ENCODE data around the gene ZNF580. TPM values are rescaled to one million over a fixed set of nuclear protein-coding genes. Genes with fewer than 3 reads are reported as not detected.

The ZNF580 gene
- total and polyA plus RNA-seq, 5 donors from 2014 or later = 14.3 to 30.8 (median 17.2) TPM

DNA sequence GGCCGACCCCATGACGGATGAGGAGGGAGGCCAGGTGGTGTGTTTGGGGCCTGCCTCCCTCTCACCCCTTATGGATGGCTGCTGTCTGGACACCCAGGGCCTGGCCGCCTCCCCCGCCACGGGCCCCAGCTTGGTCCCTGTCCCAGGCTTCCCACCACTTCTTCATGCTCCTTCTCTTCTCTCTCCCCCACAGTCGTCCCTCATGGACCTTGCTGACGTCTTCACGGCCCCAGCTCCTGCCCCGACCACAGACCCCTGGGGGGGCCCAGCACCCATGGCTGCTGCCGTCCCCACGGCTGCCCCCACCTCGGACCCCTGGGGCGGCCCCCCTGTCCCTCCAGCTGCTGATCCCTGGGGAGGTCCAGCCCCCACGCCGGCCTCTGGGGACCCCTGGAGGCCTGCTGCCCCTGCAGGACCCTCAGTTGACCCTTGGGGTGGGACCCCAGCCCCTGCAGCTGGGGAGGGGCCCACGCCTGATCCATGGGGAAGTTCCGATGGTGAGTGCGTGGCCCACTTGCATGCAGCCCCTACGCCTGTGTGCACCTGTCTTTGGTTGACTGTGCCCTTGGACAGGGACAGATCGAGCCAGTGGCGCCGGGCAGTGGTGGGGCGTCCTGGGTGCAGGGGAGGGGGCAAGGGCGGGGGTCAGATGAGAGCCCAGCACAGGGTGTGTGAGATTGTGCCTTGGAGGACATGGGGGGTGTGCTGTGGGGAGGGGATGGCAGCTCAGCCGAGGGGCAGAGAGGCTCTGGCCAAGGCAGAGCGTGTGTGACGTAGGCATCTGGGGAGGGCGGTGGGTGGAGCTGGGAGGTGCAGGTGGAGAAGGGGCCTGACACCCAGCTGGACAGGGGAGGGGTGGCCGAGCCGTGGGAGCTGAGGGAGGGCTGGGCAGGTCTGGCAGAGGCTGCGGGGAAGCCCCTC lies 51.0 kb downstream of the ZNF580 start:
- H3K4me1 ChIP-seq (ENCODE audit: control insufficient read depth, insufficient read depth, low read length, poor library complexity, severe bottlenecking) = no peaks in the 10 kb centered on the region

GRCh38 chr19:55692681-55693081 lies 51.9 kb downstream of the ZNF580 start:
- no peak for DNase-seq
- Mint-ChIP-seq H3K36me3 (peaks cover 9% of the 10 kb centered on the region), H3K27me3 (no peaks in the 10 kb centered on the region), H3K9me3 (no peaks in the 10 kb centered on the region), H3K27ac (no peak overlapping the region), H3K4me3 (no peak overlapping the region), H3K4me1 (peaks cover 0 to 7% (median 1%) of the 10 kb centered on the region in 4 donors)
- no peak overlapping the region for H3K27ac ChIP-seq (ENCODE audit: insufficient read depth, low read length, poor library complexity, severe bottlenecking)
- no peaks in the 10 kb centered on the region for H3K9me3 ChIP-seq (ENCODE audit: control insufficient read depth in 2 of 2, low read length in 2 of 2)
- no peaks in the 10 kb centered on the region for H3K27me3 ChIP-seq (ENCODE audit: control insufficient read depth, insufficient read depth, low read length)
- ATAC-seq (ENCODE audit: low read depth in 2 of 2) = no peak
- no peaks in the 10 kb centered on the region for H3K4me1 ChIP-seq (ENCODE audit: control insufficient read depth, insufficient read depth, low read length, poor library complexity, severe bottlenecking)
- peaks cover 51% of the 10 kb centered on the region for H3K36me3 ChIP-seq (ENCODE audit: control insufficient read depth, insufficient read depth, low read length)
- no peak overlapping the region for H3K4me3 ChIP-seq (ENCODE audit: low read depth, low read length)

More for the DNA sequence above, 51.0 kb downstream of the ZNF580 start:
- H3K36me3 Mint-ChIP-seq = peaks cover 5% of the 10 kb centered on the region
- no peak for ATAC-seq (ENCODE audit: low read depth in 2 of 2)
- no peak overlapping the region for H3K27ac ChIP-seq (ENCODE audit: insufficient read depth, low read length, poor library complexity, severe bottlenecking)
- H3K4me1 Mint-ChIP-seq = peaks cover 0 to 7% (median 0%) of the 10 kb centered on the region in 4 donors
- no peak overlapping the region for H3K27ac Mint-ChIP-seq
- H3K9me3 Mint-ChIP-seq = no peaks in the 10 kb centered on the region
- DNase-seq = no peak
- peaks cover 54% of the 10 kb centered on the region for H3K36me3 ChIP-seq (ENCODE audit: control insufficient read depth, insufficient read depth, low read length)
- no peaks in the 10 kb centered on the region for H3K27me3 Mint-ChIP-seq
- no peaks in the 10 kb centered on the region for H3K9me3 ChIP-seq (ENCODE audit: control insufficient read depth in 2 of 2, low read length in 2 of 2)
- no peak overlapping the region for H3K4me3 ChIP-seq (ENCODE audit: low read depth, low read length)
- H3K27me3 ChIP-seq (ENCODE audit: control insufficient read depth, insufficient read depth, low read length) = no peaks in the 10 kb centered on the region
- H3K4me3 Mint-ChIP-seq = no peak overlapping the region

Other genes with a start within 250 kb of the ZNF580 start
- gene UBE2S, start 233.2 kb upstream of the ZNF580 start, total RNA-seq = 92.9 TPM
- 10 to 100 TPM; 24.9 to 38.8 (median 33.2) TPM for gene UBE2S, start 233.2 kb upstream of the ZNF580 start, polyA plus RNA-seq
- not detected for gene SHISA7, start 197.7 kb upstream of the ZNF580 start, total RNA-seq
- not detected for gene SHISA7, start 197.7 kb upstream of the ZNF580 start, polyA plus RNA-seq
- gene ISOC2, start 179.4 kb upstream of the ZNF580 start, total RNA-seq = 6.3 TPM
- gene ISOC2, start 179.4 kb upstream of the ZNF580 start, polyA plus RNA-seq = 10 to 100 TPM; 24.7 to 34.1 (median 28.1) TPM
- gene C19orf85, start 176.3 kb upstream of the ZNF580 start, total RNA-seq = not detected
- not detected for gene C19orf85, start 176.3 kb upstream of the ZNF580 start, polyA plus RNA-seq
- 23.9 TPM for gene ZNF628, start 164.4 kb upstream of the ZNF580 start, total RNA-seq
- under 1 TPM; 0.05 to 0.22 (median 0.09) TPM for gene ZNF628, start 164.4 kb upstream of the ZNF580 start, polyA plus RNA-seq
- gene NAT14, start 155.8 kb upstream of the ZNF580 start, total RNA-seq = 9.2 TPM
- 1 to 10 TPM; 3.3 to 5.1 (median 4.1) TPM for gene NAT14, start 155.8 kb upstream of the ZNF580 start, polyA plus RNA-seq
- 0.27 TPM for gene SSC5D, start 152.6 kb upstream of the ZNF580 start, total RNA-seq
- not detected for gene SSC5D, start 152.6 kb upstream of the ZNF580 start, polyA plus RNA-seq
- gene SBK2, start 103.9 kb upstream of the ZNF580 start, total RNA-seq = not detected
- gene SBK2, start 103.9 kb upstream of the ZNF580 start, polyA plus RNA-seq = not detected
- gene SBK3, start 95.5 kb upstream of the ZNF580 start, total RNA-seq = not detected
- gene SBK3, start 95.5 kb upstream of the ZNF580 start, polyA plus RNA-seq = not detected
- 4.2 TPM for gene ZNF579, start 60.2 kb upstream of the ZNF580 start, total RNA-seq
- gene ZNF579, start 60.2 kb upstream of the ZNF580 start, polyA plus RNA-seq = under 1 TPM in 3 of 4 donors, not detected in 1; 0.13 to 0.24 (median 0.14) TPM
- gene FIZ1, start 41.5 kb upstream of the ZNF580 start, total RNA-seq = 13.0 TPM
- 1 to 10 TPM; 1.3 to 3.5 (median 1.5) TPM for gene FIZ1, start 41.5 kb upstream of the ZNF580 start, polyA plus RNA-seq
- 13.7 TPM for gene ZNF524, start 40.7 kb upstream of the ZNF580 start, total RNA-seq
- 10 to 100 TPM; 38.5 to 53.7 (median 44.5) TPM for gene ZNF524, start 40.7 kb upstream of the ZNF580 start, polyA plus RNA-seq
- 12.8 TPM for gene ZNF865, start 35.4 kb upstream of the ZNF580 start, total RNA-seq
- gene ZNF865, start 35.4 kb upstream of the ZNF580 start, polyA plus RNA-seq = under 1 TPM; 0.05 to 0.13 (median 0.10) TPM
- 11.1 TPM for gene ZNF784, start 16.4 kb upstream of the ZNF580 start, total RNA-seq
- gene ZNF784, start 16.4 kb upstream of the ZNF580 start, polyA plus RNA-seq = 1 to 10 TPM; 1.0 to 2.4 (median 1.6) TPM
- gene ZNF581, start 2.6 kb downstream of the ZNF580 start, total RNA-seq = 23.7 TPM
- 10 to 100 TPM; 26.5 to 36.6 (median 35.1) TPM for gene ZNF581, start 2.6 kb downstream of the ZNF580 start, polyA plus RNA-seq
- 0.99 TPM for gene CCDC106, start 7.2 kb downstream of the ZNF580 start, total RNA-seq
- gene CCDC106, start 7.2 kb downstream of the ZNF580 start, polyA plus RNA-seq = 1 to 10 TPM in 1 of 4 donors, under 1 TPM in 3; 0.22 to 1.0 (median 0.51) TPM
- 283 TPM for gene U2AF2, start 14.0 kb downstream of the ZNF580 start, total RNA-seq
- gene U2AF2, start 14.0 kb downstream of the ZNF580 start, polyA plus RNA-seq = 1 to 10 TPM; 7.2 to 9.3 (median 8.2) TPM
- 46.1 TPM for gene EPN1, start 34.2 kb downstream of the ZNF580 start, total RNA-seq
- 1 to 10 TPM; 6.3 to 8.3 (median 7.6) TPM for gene EPN1, start 34.2 kb downstream of the ZNF580 start, polyA plus RNA-seq
- gene NLRP9, start 97.4 kb downstream of the ZNF580 start, total RNA-seq = not detected
- not detected for gene NLRP9, start 97.4 kb downstream of the ZNF580 start, polyA plus RNA-seq
- gene RFPL4A, start 118.1 kb downstream of the ZNF580 start, total RNA-seq = not detected
- not detected for gene RFPL4A, start 118.1 kb downstream of the ZNF580 start, polyA plus RNA-seq
- gene RFPL4AL1, start 128.1 kb downstream of the ZNF580 start, total RNA-seq = not detected
- not detected for gene RFPL4AL1, start 128.1 kb downstream of the ZNF580 start, polyA plus RNA-seq
- not detected for gene NLRP11, start 191.0 kb downstream of the ZNF580 start, total RNA-seq
- not detected for gene NLRP11, start 191.0 kb downstream of the ZNF580 start, polyA plus RNA-seq
- gene NLRP4, start 195.5 kb downstream of the ZNF580 start, total RNA-seq = not detected
- not detected for gene NLRP4, start 195.5 kb downstream of the ZNF580 start, polyA plus RNA-seq